ENCODE results near the gene UNC93A.
"Not testable (repeated sequence)": the region's sequence is repeated elsewhere in the genome, so short reads cannot be mapped to it uniquely, and the experiment has no call there.

Gene UNC93A

DNA sequence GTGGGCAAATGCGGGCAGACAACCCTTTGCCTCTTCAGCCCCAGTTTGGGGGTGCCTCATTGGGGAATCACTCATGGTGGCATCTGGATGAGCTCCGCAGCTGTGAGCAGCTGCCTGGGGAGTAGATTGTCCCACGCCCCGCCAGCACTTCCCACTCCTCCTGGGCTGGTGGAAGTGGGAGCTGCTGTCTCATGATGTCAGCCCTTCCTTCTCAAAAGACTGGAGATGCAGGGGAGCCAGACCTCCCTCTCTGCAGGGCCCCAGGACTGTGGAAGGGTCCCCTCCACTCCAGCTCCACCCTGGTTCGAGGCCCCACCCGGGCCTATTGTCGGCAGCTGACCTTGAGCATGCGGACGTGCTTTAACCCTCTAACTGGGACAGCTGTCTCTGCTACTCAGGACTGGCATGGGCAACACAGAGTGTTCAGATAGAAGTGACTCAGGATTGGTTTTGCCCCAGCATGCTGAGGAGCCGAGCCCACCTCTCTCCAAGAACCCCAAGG, 2.0 kb downstream of the UNC93A start:
- no peak for DNase-seq (ENCODE audit: low spot score)

DNA sequence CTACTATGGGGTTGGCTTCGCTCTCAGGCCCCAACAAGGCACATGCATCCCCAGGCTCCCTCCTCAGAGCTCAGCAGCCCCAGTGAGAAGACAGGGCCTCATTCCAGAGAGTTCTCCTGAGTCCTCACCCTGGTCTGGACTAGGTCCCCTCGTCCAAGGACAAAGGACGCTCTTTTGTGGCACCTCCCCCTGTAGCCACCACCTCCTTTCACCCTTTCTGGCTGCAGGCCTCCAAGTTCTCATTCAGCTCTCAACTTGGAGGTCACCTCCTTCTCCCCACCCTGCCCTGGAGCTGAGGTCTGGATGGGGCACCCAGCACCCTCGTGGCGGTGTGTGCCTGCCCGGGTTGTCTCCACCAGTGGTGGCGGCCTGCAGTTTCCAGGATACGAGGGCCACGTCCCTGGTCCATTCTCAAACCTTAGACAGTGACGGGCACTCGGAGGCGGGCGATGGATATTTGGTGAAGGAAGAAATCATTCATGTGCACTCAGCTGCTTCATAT, 2.5 kb downstream of the UNC93A start:
- DNase-seq (ENCODE audit: low spot score): no peak

DNA sequence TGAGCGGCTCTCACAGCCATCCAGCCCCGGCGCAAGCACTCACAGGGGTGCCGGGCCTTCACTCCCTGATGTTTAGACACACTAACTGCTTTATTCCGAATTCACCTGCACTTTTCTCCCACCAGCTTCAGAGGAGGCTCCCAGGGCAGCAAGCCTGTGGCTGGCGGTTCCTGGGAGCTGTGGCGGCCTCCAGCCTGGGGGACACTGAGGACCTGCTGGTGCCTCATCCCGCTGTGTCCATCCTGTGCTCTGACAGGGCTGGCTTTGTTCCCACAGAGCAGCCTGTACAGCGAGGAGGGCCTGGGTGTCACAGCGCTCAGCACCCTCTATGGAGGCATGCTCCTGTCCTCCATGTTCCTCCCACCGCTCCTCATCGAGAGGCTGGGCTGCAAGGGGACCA, 3.1 kb downstream of the UNC93A start:
- no peak for DNase-seq (ENCODE audit: low spot score)

DNA sequence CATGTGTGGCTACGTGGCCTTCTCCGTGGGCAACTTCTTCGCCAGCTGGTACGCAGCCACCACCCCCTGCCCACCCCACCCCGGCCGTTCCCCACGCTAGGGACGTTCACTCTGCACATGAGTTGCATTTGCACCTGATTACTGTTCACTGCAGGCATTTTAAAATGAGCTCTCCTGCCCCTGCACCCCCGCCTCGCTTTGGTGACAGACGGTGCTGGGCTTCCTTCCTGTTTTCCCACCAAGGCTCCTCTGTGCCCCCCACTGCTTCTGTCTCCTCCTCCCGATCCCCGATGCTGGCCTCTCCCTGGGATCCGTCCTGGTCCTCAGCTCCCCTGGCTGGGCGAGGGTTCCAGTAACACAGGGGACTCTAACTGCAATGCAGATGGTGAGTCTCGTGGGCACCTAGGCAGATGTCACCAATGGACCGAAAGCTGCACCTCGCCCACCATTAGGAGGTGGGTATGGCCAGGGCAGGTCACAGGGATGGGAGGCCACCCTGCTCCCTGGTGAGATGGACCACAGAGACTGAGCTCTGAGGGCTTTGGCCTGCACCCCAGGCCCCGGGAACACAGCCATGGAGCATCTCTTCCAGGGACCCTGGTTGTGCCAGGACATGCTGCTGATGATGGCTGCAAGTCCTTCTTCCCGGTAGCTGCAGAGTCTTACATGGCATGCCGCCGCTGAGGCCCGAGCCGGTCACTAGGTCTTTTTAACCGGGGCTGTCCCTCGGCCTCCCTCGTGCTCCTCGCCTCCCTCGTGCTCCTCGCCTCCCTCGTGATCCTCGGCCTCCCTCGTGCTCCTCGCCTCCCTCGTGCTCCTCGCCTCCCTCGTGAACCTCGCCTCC, 3.8 kb downstream of the UNC93A start:
- no peak for DNase-seq (ENCODE audit: low spot score)

DNA sequence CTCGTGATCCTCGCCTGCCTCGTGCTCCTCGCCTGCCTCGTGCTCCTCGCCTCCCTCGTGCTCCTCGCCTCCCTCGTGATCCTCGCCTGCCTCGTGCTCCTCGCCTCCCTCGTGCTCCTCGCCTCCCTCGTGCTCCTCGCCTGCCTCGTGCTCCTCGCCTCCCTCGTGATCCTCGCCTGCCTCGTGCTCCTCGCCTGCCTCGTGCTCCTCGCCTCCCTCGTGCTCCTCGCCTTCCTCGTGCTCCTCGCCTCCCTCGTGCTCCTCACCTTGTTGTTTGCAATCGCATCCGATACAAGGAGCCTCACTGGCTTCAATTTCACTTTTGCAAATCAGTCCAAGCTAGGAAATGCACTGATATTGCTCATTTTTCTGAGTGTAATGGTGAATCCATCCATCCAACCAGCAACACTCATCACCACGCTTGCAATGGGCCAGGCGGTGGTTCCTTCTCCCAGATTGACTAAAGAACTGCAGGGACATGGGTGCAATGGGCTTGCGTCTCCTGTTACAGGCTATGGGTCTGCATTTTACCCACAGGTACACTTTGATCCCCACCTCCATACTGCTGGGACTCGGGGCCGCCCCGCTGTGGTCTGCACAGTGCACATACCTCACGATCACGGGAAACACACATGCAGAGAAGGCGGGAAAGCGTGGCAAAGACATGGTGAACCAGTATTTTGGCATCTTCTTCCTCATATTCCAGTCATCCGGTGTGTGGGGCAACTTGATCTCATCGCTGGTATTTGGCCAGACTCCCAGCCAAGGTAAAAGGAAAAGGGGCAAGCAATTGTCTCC, 4.6 kb downstream of the UNC93A start:
- DNase-seq (ENCODE audit: low spot score): no peak

DNA sequence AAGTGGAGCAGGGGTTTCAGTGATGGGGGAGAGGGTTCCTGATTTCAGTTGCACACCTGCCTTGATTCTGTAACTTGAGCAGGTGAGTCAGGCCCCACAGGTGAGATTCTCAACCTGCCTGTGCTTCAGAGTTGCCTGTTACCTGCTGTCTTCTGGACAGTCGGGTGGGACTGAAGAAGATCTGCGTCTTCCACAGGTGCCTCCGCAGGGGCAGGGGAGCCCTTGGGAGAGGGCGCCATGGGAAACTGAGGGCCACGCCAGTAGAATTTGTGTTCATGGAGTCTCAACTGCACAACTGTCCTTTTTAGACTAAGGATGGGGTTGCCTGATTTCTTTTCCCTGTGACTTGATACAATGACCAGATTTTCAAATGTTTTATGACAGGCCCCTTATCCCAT, 5.2 kb downstream of the UNC93A start:
- DNase-seq (ENCODE audit: low spot score): no peak

DNA sequence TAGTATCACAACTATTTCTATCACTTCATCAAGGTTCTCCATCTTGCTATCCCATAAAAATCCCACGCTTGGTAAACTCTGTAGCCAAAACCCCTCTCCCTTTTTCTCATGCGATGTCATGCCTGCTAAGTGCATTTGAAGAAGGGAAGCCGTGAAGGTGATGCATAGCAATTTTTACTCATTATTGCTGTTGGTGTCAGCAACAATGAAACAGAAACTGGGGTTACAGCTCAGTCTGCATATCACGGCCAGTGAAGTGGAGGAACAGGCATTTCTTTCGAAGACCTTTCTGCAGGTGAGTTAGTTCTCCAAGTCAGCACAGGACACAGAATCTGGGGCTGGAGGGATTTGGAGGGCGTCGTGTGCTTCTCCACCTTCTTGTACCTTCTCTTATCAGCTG, 5.8 kb downstream of the UNC93A start:
- no peak for DNase-seq (ENCODE audit: low spot score)

DNA sequence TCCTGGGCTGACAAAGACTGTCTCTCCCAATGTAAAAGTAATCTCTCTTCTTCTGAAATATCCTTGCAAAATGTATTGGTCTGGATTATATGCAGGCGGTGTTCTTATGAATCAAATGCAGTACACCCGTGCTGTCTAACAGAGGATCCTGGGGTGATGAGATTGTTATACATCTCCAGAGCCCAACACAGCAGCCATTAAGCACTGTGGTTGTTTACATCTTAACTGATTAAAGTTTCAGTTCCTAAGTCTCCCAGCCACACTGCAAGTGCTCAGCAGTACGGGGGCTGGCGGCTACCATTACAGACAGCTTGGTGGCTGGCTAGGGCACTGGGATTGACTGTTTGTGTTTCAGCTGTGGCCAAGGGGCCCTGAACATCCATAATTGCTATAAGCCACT, 7.0 kb downstream of the UNC93A start:
- no peak for DNase-seq (ENCODE audit: low spot score)

DNA sequence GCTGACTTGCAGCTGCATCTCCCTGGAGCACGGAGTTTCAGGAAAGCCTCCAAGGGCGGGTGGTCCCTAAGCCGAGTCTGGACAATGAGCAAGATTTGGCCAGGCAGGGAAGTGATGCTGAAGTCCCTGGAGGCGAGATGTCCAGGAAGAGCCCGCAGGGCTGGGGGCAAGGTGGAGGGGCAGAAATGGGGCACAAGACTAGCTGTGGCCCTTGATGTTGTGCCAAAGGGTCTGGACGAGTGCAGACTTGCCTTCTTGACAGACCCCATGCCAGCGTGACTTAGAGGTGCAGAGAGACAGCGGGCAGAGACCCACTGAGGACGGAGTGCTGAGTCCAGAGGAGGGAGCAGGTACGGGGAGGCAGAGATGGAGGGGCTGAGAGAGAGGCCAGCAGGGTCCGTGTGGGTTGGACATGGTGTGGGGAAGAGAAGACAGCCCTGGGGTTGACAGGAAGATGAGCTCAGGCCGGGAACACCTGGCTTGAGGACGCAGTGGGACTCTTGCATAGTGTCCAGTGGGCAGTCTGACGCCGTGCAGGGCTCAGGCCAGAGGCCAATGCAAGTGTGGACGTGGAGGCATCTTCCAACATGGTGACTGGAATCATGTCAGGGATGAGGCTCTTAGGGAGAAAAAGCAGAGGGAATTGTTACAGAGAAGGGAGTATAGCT, 8.7 kb downstream of the UNC93A start:
- DNase-seq (ENCODE audit: low spot score): no peak

DNA sequence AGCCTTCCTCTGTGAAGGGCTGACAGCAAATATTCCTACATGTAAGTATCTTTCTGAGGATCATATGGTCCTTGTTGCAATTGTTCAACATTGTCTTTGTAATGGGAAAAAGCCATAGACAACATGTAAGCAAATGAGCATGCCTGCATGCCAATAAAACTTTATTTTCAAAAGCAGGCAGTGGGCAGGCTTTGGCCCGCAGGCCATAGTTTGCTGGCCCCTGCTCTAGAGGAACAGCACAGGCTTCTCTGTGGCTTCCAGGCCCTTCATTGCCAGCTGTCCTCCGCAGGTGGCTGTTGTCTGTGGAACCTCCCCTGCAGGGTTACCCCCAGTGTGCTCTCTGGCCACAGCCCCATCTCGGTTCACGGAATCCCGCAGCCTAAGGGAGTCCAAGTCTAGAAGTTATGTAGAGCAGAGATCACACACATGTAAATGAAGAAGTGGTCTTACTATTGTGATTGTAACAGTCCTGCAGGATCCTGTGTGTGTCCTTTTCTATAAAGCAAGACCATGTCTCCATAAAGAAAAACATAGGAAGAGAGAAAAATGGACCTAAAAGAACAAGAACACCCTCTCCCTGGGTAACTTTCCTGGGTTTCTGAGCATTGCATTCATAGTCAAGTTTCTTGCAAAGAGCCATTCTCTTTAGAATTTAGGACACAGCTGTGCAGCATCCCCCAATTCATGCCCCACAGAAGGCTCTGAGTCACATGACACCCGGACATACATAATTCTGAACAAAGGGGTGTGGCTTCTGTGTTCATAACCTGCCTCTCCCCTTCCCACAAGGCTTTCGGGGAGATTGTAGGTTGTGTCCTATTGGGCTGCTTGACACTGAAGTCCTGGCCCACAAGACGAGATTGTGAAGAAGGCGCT, 10.0 kb downstream of the UNC93A start:
- no peak for DNase-seq (ENCODE audit: low spot score)

DNA sequence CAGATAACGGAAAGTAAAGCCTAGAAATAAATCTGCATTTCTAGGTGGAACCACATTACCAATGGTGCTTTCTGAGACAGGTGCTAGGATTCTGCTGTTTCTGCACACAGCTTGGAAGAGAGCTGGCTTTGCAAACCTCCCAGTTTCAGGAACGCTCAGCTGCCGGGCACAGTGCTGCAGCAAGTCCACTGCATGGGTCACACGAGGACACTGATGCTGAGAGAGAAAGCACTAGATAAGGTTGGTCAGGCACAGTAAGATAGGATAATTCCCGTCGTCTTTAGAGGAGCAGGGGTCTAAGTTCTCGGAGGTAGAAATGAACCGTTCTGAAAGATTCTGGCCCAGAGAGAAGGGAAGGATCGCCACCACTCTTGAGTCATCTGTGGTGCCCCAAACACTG, 11.0 kb downstream of the UNC93A start:
- DNase-seq (ENCODE audit: low spot score): no peak

DNA sequence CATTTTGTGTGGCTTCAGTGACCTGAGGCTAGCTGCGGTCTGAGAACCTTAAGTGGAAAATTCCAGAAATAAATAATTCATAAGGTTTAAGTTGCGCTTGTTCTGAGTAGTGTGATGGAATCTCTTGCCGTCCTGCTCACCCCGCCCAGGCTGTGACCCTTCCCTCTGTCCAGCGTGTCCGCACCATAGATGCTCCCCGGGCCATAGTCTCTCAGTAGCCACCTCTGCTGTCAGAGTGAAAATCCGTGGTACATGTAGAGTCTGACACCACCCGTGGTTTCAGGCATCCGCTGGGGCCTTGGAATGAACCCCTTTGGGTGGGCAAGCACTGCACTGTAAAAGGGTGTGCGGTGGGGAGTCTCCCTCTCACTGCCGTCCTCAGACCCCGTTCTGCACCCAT, 11.7 kb downstream of the UNC93A start:
- no peak for DNase-seq (ENCODE audit: low spot score)

DNA sequence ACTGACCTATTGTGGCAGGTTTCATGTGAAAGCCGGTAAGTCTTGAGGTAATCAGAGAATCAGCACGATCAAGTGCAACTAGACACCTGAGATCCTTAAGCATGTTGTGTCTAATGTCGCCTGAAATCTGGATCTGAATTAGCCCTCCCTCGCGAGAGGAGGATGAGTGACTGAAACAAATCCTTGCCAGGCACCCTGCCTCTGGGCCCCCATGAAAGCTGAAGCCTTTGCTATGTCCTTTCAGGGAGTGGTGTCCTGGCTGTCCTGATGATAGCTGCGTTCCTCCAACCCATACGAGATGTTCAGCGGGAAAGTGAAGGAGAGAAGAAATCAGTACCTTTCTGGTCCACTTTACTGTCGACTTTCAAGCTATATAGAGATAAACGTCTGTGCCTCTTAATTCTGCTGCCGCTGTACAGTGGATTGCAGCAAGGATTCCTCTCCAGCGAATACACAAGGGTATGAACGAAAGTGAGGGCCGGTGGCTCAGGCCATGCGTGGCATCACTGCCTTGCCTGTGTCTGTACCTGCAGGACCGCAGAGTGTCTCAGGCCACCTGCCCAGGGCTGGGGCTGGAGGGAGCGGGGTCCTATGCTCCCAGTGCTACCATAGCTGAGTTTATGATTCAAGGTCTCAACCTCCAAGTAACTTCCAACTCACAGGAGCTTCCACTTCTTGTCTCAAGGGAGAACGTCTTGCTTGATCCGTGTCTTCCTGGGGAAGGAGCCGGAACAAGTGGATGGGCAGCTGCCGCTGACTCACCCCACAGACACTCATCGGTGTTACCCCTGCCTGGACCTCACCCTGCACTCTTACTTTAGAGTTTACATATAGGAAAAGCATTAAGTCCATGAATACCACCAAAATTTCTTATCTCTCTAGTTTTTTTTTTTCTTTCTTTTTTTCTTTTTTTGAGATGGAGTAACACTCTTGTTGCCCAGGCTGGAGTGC, 12.8 kb downstream of the UNC93A start:
- no peak for DNase-seq (ENCODE audit: low spot score)

DNA sequence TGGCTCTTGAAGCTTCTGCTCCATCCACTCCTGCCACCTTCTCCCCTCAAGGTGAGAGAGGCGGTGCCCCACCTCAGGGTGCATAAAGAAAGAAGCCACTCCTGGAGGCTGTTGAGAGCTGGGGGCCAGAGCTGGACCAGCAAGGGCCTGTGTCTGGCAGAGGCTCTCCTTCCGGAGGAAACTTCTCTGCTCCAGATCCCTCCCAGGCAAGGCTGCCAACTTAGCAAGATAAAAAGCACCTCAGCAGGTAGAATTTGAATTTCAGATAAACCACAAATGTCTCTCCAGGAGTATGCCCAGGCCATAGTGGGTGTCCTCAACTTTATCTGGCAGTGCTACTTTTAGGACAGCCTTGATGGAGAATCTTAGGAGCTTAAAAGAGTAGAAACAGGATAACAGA, 13.8 kb downstream of the UNC93A start:
- no peak for DNase-seq (ENCODE audit: low spot score)

DNA sequence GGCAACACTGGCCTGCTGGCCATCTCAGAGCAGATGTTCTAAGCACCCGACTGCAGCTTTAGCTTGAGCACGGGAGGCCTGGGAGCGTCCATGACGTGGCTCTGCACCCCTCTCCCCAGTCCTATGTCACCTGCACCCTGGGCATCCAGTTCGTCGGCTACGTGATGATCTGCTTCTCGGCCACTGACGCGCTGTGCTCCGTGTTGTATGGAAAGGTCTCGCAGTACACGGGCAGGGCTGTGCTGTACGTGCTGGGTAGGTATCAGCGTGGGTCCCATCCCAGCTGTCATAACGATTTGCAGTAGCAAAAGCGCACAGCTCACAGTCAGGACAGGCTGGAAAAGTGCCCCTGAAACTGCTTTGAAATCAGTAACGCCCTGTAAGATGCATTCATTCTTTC, 14.7 kb downstream of the UNC93A start:
- DNase-seq (ENCODE audit: low spot score): no peak

DNA sequence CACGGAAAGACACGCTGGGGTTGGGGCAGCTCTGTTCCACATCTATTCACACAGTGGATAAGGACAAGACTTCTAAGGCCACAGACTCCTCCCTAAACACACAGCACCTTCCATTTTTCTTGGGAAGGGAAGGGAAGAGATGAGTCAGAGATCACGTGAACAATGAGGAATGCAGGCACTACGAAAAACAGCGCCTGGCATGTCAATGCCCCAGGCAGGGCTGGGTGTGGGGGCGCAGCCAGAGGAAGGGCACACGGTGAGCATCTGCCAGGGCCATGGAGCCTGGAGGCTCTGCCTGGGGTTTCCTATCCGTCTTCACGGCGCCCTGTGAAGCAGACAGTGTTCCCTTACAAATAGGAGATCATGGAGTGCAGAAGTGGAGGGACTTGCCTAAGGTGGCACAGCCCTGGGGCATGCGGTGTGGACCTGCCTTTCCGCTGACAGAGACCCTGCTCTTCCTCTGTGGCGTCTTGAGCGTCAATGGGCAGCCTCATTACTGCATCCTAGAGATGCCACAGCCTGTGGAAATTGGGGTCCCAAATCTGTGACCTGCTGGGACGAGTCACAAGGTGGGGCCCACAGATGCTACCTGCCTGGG, 15.4 kb downstream of the UNC93A start:
- DNase-seq (ENCODE audit: low spot score): no peak

DNA sequence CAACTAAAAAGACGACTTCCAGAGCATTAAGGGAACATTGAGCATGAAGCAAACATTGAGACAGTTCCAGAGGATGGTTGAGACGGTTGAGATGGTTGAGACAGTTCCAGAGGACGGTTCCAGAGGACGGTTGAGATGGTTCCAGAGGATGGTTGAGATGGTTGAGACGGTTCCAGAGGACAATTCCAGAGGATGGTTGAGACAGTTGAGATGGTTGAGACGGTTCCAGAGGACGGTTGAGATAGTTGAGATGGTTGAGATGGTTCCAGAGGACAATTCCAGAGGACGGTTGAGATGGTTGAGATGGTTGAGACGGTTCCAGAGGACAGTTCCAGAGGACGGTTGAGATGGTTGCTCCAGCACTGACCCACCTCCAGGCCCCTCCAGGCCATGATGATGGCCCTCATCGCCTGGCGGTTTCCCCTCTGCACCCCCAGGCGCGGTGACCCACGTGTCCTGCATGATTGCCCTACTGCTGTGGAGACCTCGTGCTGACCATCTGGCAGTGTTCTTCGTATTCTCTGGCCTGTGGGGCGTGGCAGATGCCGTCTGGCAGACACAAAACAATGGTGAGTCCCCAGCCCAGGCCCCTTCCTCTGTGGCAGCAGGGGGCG, 16.3 kb downstream of the UNC93A start:
- DNase-seq (ENCODE audit: low spot score): no peak

DNA sequence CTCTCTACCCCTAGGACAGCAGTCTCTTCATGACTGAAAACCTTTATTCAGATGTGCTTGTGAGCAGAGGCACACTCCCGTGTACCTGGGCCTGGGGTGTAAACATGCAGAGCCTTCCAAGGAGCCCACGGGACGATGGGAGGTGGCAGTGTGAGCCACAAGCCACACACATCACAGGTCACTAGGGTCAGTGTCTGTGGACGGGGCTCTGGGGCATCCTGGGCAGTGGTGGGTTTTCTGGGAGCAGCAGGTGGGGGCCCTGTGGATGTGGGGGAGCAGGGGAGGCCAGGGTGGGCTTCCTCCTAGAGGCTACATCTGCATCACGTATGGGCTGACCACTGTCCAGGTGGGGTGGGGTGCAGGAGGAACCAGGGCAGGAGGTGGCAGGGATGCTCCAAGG, 17.1 kb downstream of the UNC93A start:
- DNase-seq (ENCODE audit: low spot score): no peak

DNA sequence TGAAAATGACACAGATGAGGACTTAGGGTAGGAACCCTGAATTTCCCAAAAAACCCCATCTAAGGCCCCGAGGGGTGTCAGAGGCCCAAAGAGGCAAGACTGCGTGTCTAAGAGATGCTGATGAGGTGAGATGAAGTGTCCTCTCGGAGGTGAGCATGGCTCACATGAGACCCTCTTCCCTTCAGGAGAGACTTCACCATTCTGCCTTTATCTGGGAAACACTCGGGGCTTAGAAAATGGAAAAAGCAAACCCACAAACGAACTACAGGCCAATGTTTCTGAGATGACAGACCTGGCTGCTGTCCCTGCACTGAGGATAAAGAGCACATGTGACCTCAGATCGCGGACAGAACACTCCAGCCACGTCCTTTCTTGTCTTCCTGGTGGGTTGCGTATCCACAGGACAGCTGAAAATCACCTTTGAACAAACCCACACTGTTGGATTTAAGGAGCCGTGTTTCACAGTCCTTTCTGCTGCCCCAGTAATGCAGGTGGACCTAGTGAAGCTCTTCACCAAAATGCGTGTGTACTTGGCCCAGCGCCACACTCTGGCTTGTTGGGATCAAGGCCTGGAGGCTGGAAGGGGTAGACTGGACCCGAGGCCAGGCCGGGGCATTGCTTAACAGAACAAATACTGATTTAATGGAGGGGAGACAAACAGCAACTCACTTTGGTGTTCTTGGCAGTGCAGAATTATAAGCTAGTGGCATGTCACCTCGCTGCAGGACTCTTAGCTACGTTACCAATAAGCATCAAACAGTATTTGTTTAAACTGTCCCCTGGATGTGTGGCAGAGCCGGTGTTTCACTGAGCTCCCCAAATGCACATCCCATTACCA, 18.5 kb downstream of the UNC93A start:
- not testable (repeated sequence) for DNase-seq (ENCODE audit: low spot score)
